Adrenal gland (tissue), 12 donors: ENCODE data around the gene GARS1. TPM values are rescaled to one million over a fixed set of nuclear protein-coding genes. Genes with fewer than 3 reads are reported as not detected.

Experiments used
- DNase-seq, 7 donors: peaks; one replicate each; pipeline ENCODE4 v3.0.0-alpha.2; 2019 to 2020
- H3K27ac ChIP-seq, 5 donors: fragments of 200-600 bp; sonication (generic) in 4 of 5; 1 replicate in 3 of 5; 2 replicates in 2 of 5; pipeline versions ENCODE4 v1.5.1 to v1.8.0; 2016 to 2020; ENCODE audit warnings: mild to moderate bottlenecking in 1 of 5
- H3K27me3 ChIP-seq: fragments of 200-600 bp; 2 replicates; pipeline ENCODE4 v1.8.0; 2021
- H3K36me3 ChIP-seq, 2 donors: fragments of 200-600 bp; replicated peaks in 1 of 2; 1 replicate in 1 of 2; 2 replicates in 1 of 2; pipeline versions ENCODE4 v1.5.1 to v1.8.0; 2018 to 2022
- H3K4me1 ChIP-seq, 2 donors: fragments of 200-600 bp; replicated peaks in 1 of 2; 1 replicate in 1 of 2; 2 replicates in 1 of 2; pipeline versions ENCODE4 v1.5.1 to v1.8.0; 2018 to 2021
- H3K4me3 ChIP-seq, 4 donors: fragments of 200-600 bp; sonication (generic) in 3 of 4; one replicate each; pipeline ENCODE4 v1.5.1; 2016 to 2018
- H3K9me3 ChIP-seq, 3 donors: fragments of 200-600 bp; sonication (generic) in 1 of 3; replicated peaks in 1 of 3; 1 replicate in 2 of 3; 2 replicates in 1 of 3; pipeline versions ENCODE4 v1.5.1 to v1.8.0; 2016 to 2021
- POLR2A ChIP-seq, 2 donors: fragments of 450-650 bp; IDR thresholded peaks; one replicate each; pipeline ENCODE4 v1.6.1; 2017; ENCODE audit warnings: antibody characterized with exemption in 2 of 2, mild to moderate bottlenecking in 2 of 2, moderate library complexity in 1 of 2
- WGBS, 4 donors: extraction: QIAGEN DNeasy Blood & Tissue Kit in 2 of 4; methylation state at CpG; one replicate each; pipeline versions ENCODE4 v1.1.5 to v1.1.7; 2013 to 2017; 5-methylcytosine and 5-hydroxymethylcytosine counted together
- intact Hi-C, 2 donors: fragments of 100-400 bp; cut with DNase I; formaldehyde crosslinking; loops; one replicate each; pipeline versions ENCODE4 v1.14.1 to v1.15.0; 2022 to 2023
- polyA plus RNA-seq, 3 donors: library from polyadenylated mRNA; stranded (reverse); fragments of 200-250 nt in 2 of 3; fragments of 350-450 nt in 1 of 3; fragmentation: Illumina TruSeq in 1 of 3; extraction: RNeasy Lipid Tissue Mini Kit (QIAGEN cat#74804) in 1 of 3; gene quantifications; one replicate each; pipeline ENCODE4 v1.2.3, GENCODE V29; 2013 to 2014
- total RNA-seq, 9 donors: library from RNA; depleted of rRNA in 4 of 9; stranded (reverse); fragments of >200 nt in 4 of 9; fragments of 120-200 nt in 1 of 9; fragmentation: NEBNext Ultra II Directional in 1 of 9; extraction: Animal tissue kit (Norgen Biotek cat#: 25700) in 1 of 9; gene quantifications; one replicate each; pipeline versions ENCODE4 v1.1.0 to v1.2.4, GENCODE V29; 2013 to 2023
- TF ChIP-seq, protein P1 (sequence below), 6 experiments: fragments of 450-650 bp in 4 of 6; fragments of 200-600 bp in 2 of 6; sonication (generic) in 1 of 6; IDR thresholded peaks; 1 replicate in 5 of 6; 2 replicates in 1 of 6; pipeline versions ENCODE4 v1.5.1 to v1.8.0; 2016 to 2021; ENCODE audit warnings: antibody characterized with exemption in 6 of 6, mild to moderate bottlenecking in 2 of 6, moderate library complexity in 1 of 6
- donor health status: healthy with polysubstance abuse.
- donor health status: Bipolar disorder and iron deficiency.
- donor health status: DM: yes; HTN: yes; CAD: no.
- donor health status: DM: no; HTN: no; CAD: no.
- donor health status: DM: no; HTN: no; CAD: no.
- donor health status: DM: yes; HTN: yes; CAD: no.

The GARS1 gene
- total and polyA plus RNA-seq, 12 donors, result 36.3 to 188 (median 69.4) TPM

GRCh38 chr7:30557245-30557644, 37.4 kb upstream of the GARS1 start:
- H3K36me3 ChIP-seq, result no peaks in the 10 kb centered on the region
- H3K4me1 ChIP-seq, result peaks cover 0 to 6% of the 10 kb centered on the region in 2 donors
- H3K9me3 ChIP-seq, result no peaks in the 10 kb centered on the region
- TF ChIP-seq, protein P1, sequence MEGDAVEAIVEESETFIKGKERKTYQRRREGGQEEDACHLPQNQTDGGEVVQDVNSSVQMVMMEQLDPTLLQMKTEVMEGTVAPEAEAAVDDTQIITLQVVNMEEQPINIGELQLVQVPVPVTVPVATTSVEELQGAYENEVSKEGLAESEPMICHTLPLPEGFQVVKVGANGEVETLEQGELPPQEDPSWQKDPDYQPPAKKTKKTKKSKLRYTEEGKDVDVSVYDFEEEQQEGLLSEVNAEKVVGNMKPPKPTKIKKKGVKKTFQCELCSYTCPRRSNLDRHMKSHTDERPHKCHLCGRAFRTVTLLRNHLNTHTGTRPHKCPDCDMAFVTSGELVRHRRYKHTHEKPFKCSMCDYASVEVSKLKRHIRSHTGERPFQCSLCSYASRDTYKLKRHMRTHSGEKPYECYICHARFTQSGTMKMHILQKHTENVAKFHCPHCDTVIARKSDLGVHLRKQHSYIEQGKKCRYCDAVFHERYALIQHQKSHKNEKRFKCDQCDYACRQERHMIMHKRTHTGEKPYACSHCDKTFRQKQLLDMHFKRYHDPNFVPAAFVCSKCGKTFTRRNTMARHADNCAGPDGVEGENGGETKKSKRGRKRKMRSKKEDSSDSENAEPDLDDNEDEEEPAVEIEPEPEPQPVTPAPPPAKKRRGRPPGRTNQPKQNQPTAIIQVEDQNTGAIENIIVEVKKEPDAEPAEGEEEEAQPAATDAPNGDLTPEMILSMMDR (IDR thresholded peaks at IDR 0.05), result no peak
- TF ChIP-seq POLR2A (IDR thresholded peaks at IDR 0.05), result no peak
- peak overlapping the region in 1 of 5 donors; percentile 72 for H3K27ac ChIP-seq
- 72 to 82% (median 75%) methylated on average over 1 of the region's 1 CpG for WGBS, 4 donors
- DNase-seq, result no peak
- intact Hi-C loops, result no loop called here
- no peak overlapping the region for H3K4me3 ChIP-seq
- no peaks in the 10 kb centered on the region for H3K27me3 ChIP-seq

DNA sequence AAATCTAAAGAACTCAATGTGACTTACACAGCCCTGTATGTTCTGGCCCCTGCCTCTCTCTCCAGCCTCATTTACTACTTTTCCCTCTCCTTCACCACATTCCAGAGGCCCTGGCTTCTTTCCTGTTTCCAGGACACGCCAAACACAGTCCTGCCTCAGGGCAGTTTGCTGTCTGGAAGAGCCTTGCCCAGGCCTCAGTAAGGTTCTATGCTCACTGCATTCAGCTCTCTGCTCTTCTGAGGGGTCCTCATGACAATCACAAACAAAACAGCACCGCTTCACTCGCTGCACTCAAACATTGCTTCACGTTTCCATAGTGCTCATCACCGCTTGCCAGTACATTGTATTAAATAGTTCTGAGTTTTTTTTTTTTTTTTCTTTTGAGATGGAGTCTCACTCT, 35.1 kb upstream of the GARS1 start:
- WGBS, 4 donors, result 89 to 94% (median 92%) methylated on average over 5 of the region's 5 CpGs
- H3K9me3 ChIP-seq, result no peaks in the 10 kb centered on the region
- peaks cover 0 to 12% of the 10 kb centered on the region in 2 donors for H3K4me1 ChIP-seq
- intact Hi-C loops, result loop anchor here (5.0 to 10.0 kb wide), 4 partner anchors 45 to 395 kb away; no protein-coding TSS in a partner anchor
- H3K4me3 ChIP-seq, result no peak overlapping the region
- no peaks in the 10 kb centered on the region for H3K27me3 ChIP-seq
- no peak for DNase-seq
- peaks cover 0 to 9% of the 10 kb centered on the region in 2 donors for H3K36me3 ChIP-seq
- TF ChIP-seq, protein P1 (IDR thresholded peaks at IDR 0.05), result no peak
- no peak for TF ChIP-seq POLR2A (IDR thresholded peaks at IDR 0.05)
- no peak overlapping the region for H3K27ac ChIP-seq

DNA sequence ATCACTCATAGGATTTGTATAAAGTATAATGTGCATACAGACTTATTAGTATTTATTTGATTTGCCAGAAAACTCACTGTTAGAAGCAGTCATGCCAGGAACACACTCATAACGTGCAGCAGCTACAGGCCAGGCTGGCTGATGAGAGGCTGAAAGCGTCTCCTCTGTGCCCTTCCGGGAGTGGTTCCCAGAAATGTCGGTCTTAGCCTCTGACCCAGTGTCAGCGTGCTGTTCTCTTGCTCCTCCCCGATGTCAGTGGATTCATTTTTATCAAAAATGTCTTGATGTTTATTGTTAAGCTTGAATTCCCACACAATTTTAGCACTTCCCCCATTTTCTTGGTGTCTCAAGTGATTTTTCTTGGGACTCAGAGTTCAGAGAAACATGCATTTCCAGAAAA, 33.3 kb upstream of the GARS1 start:
- 73 to 81% (median 78%) methylated on average over 6 of the region's 6 CpGs for WGBS, 4 donors
- intact Hi-C loops, result loop anchor here (5.0 to 10.0 kb wide), 4 partner anchors 47 to 397 kb away; no protein-coding TSS in a partner anchor

GRCh38 chr7:30562498-30562897, 32.2 kb upstream of the GARS1 start:
- H3K9me3 ChIP-seq, result no peaks in the 10 kb centered on the region
- peak overlapping the region in 2 of 5 donors; percentile 31 to 50 for H3K27ac ChIP-seq
- 56 to 72% (median 65%) methylated on average over 6 of the region's 6 CpGs for WGBS, 4 donors
- TF ChIP-seq, protein P1 (IDR thresholded peaks at IDR 0.05), result no peak
- no peak for TF ChIP-seq POLR2A (IDR thresholded peaks at IDR 0.05)
- DNase-seq, result no peak
- no peak overlapping the region for H3K4me3 ChIP-seq
- H3K4me1 ChIP-seq, result peaks cover 0 to 12% of the 10 kb centered on the region in 2 donors
- peaks cover 0 to 9% of the 10 kb centered on the region in 2 donors for H3K36me3 ChIP-seq
- intact Hi-C loops, result loop anchor here (5.0 to 10.0 kb wide), 4 partner anchors 48 to 398 kb away; no protein-coding TSS in a partner anchor
- no peaks in the 10 kb centered on the region for H3K27me3 ChIP-seq

More for the DNA sequence above, 33.3 kb upstream of the GARS1 start:
- DNase-seq, result no peak
- H3K27me3 ChIP-seq, result no peaks in the 10 kb centered on the region
- peak overlapping the region in 2 of 5 donors; percentile 45 to 50 for H3K27ac ChIP-seq
- peaks cover 0 to 12% of the 10 kb centered on the region in 2 donors for H3K4me1 ChIP-seq
- TF ChIP-seq, protein P1 (IDR thresholded peaks at IDR 0.05), result no peak
- no peak for TF ChIP-seq POLR2A (IDR thresholded peaks at IDR 0.05)
- H3K36me3 ChIP-seq, result peaks cover 0 to 9% of the 10 kb centered on the region in 2 donors
- H3K4me3 ChIP-seq, result no peak overlapping the region
- H3K9me3 ChIP-seq, result no peaks in the 10 kb centered on the region
